Suprapubic skin (tissue), 4 donors: Measurements from ENCODE around the gene GRK2. TPM values are rescaled to one million over a fixed set of nuclear protein-coding genes. Genes with fewer than 3 reads are reported as not detected.

Experiments used
- DNase-seq, 2 donors: peaks; one replicate each; pipeline ENCODE4 v3.0.0-alpha.2; 2019; ENCODE audit warnings: low spot score in 2 of 2
- H3K27ac ChIP-seq: fragments of 200-600 bp; sonication (generic); one replicate; pipeline ENCODE4 v1.5.1; 2019
- H3K27me3 ChIP-seq: fragments of 200-600 bp; sonication (generic); one replicate; pipeline ENCODE4 v1.5.1; 2019
- H3K36me3 ChIP-seq: fragments of 200-600 bp; sonication (generic); one replicate; pipeline ENCODE4 v1.5.1; 2019
- H3K4me1 ChIP-seq: fragments of 200-600 bp; sonication (generic); one replicate; pipeline ENCODE4 v1.5.1; 2019
- H3K4me3 ChIP-seq: fragments of 200-600 bp; sonication (generic); one replicate; pipeline ENCODE4 v1.5.1; 2019; ENCODE audit warnings: mild to moderate bottlenecking
- H3K9me3 ChIP-seq: fragments of 200-600 bp; sonication (generic); one replicate; pipeline ENCODE4 v1.5.1; 2019
- EP300 ChIP-seq: sonication (generic); formaldehyde crosslinking; IDR thresholded peaks from one replicate; pipeline ENCODE4 v1.6.1; 2017; ENCODE audit warnings: antibody characterized with exemption
- POLR2A ChIP-seq, 2 donors: fragments of 450-650 bp; IDR thresholded peaks; one replicate each; pipeline ENCODE4 v1.6.1; 2017; ENCODE audit warnings: antibody characterized with exemption in 2 of 2, mild to moderate bottlenecking in 2 of 2, moderate library complexity in 2 of 2
- POLR2AphosphoS5 ChIP-seq, 3 donors: sonication (generic); formaldehyde crosslinking; IDR thresholded peaks; one replicate each; pipeline ENCODE4 v1.6.1; 2017; ENCODE audit warnings: antibody characterized with exemption in 3 of 3
- WGBS: methylation state at CpG from one replicate; pipeline ENCODE4 v1.1.5; 2018; 5-methylcytosine and 5-hydroxymethylcytosine counted together
- total RNA-seq, 4 donors: library from RNA; depleted of rRNA; stranded (reverse); fragments of >200 nt; gene quantifications; one replicate each; pipeline ENCODE4 v1.1.0, GENCODE V29; 2016
- TF ChIP-seq, protein P1 (sequence below), 2 donors: fragments of 200-600 bp in 1 of 2; fragments of 450-650 bp in 1 of 2; sonication (generic) in 1 of 2; IDR thresholded peaks; one replicate each; pipeline ENCODE4 v1.5.1; 2016 to 2019; ENCODE audit warnings: antibody characterized with exemption in 2 of 2, mild to moderate bottlenecking in 1 of 2, moderate library complexity in 1 of 2

GRK2 gene
- total RNA-seq, 4 donors from 2014 or later: 84.3 to 157 (median 105) TPM

DNA sequence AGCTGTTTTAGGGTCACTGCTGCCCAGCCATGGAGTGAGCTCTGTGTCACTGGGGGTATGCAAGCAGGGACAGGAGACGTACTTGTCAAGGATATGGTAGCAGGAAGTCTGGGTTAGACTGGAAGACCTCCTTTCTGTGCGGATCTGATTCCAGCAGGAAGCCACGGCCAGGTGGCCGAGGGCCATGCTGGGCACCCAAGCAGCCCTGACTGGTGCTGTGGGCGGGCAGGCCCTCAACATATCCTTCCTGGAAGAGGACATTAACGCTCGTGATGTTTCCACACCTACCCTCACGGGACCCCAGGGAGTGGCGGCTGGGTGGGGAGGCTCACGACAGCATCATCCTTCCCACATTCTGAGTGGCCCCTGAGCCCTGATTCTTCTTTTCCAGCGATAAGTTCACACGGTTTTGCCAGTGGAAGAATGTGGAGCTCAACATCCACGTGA lies 14.1 kb downstream of the GRK2 start:
- 81% methylated on average over 10 of the region's 13 CpGs for WGBS
- Histone ChIP-seq H3K4me3 (no peak overlapping the region), H3K27ac (peak overlapping the region; percentile 17), H3K27me3 (no peaks in the 10 kb centered on the region), H3K36me3 (peaks cover 67% of the 10 kb centered on the region), H3K4me1 (peaks cover 42% of the 10 kb centered on the region), H3K9me3 (no peaks in the 10 kb centered on the region)
- DNase-seq: peak in 1 of 2 donors; percentile 47
- TF ChIP-seq POLR2A (IDR thresholded peaks at IDR 0.05) (no peak), POLR2AphosphoS5 (IDR thresholded peaks at IDR 0.05) (no peak), EP300 (no peak)
- TF ChIP-seq, protein P1, sequence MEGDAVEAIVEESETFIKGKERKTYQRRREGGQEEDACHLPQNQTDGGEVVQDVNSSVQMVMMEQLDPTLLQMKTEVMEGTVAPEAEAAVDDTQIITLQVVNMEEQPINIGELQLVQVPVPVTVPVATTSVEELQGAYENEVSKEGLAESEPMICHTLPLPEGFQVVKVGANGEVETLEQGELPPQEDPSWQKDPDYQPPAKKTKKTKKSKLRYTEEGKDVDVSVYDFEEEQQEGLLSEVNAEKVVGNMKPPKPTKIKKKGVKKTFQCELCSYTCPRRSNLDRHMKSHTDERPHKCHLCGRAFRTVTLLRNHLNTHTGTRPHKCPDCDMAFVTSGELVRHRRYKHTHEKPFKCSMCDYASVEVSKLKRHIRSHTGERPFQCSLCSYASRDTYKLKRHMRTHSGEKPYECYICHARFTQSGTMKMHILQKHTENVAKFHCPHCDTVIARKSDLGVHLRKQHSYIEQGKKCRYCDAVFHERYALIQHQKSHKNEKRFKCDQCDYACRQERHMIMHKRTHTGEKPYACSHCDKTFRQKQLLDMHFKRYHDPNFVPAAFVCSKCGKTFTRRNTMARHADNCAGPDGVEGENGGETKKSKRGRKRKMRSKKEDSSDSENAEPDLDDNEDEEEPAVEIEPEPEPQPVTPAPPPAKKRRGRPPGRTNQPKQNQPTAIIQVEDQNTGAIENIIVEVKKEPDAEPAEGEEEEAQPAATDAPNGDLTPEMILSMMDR (IDR thresholded peaks at IDR 0.05): no peak

GRCh38 chr11:67280788-67281551 lies 14.7 kb downstream of the GRK2 start:
- WGBS: 96% methylated on average over 12 of the region's 31 CpGs

GRCh38 chr11:67281552-67282150 lies 15.4 kb downstream of the GRK2 start:
- H3K27me3 ChIP-seq: no peaks in the 10 kb centered on the region
- H3K4me1 ChIP-seq: peaks cover 36% of the 10 kb centered on the region
- no peak overlapping the region for H3K4me3 ChIP-seq
- no peak overlapping the region for H3K27ac ChIP-seq
- TF ChIP-seq POLR2A (IDR thresholded peaks at IDR 0.05) (no peak), POLR2AphosphoS5 (IDR thresholded peaks at IDR 0.05) (no peak), EP300 (no peak)
- TF ChIP-seq, protein P1 (IDR thresholded peaks at IDR 0.05): no peak
- H3K9me3 ChIP-seq: no peaks in the 10 kb centered on the region
- 92% methylated on average over 5 of the region's 27 CpGs for WGBS
- DNase-seq: peak in 1 of 2 donors; percentile 59
- H3K36me3 ChIP-seq: peaks cover 78% of the 10 kb centered on the region

More at GRCh38 chr11:67280788-67281551, 14.7 kb downstream of the GRK2 start:
- H3K27me3 ChIP-seq: no peaks in the 10 kb centered on the region
- no peaks in the 10 kb centered on the region for H3K9me3 ChIP-seq
- H3K4me1 ChIP-seq: peaks cover 36% of the 10 kb centered on the region
- peak in 1 of 2 donors; percentile 62 for DNase-seq
- peaks cover 73% of the 10 kb centered on the region for H3K36me3 ChIP-seq
- no peak overlapping the region for H3K4me3 ChIP-seq
- TF ChIP-seq EP300: no peak
- TF ChIP-seq POLR2AphosphoS5 (IDR thresholded peaks at IDR 0.05): no peak
- no peak for TF ChIP-seq POLR2A (IDR thresholded peaks at IDR 0.05)
- TF ChIP-seq, protein P1 (IDR thresholded peaks at IDR 0.05): no peak
- peak overlapping the region; percentile 17 for H3K27ac ChIP-seq

DNA sequence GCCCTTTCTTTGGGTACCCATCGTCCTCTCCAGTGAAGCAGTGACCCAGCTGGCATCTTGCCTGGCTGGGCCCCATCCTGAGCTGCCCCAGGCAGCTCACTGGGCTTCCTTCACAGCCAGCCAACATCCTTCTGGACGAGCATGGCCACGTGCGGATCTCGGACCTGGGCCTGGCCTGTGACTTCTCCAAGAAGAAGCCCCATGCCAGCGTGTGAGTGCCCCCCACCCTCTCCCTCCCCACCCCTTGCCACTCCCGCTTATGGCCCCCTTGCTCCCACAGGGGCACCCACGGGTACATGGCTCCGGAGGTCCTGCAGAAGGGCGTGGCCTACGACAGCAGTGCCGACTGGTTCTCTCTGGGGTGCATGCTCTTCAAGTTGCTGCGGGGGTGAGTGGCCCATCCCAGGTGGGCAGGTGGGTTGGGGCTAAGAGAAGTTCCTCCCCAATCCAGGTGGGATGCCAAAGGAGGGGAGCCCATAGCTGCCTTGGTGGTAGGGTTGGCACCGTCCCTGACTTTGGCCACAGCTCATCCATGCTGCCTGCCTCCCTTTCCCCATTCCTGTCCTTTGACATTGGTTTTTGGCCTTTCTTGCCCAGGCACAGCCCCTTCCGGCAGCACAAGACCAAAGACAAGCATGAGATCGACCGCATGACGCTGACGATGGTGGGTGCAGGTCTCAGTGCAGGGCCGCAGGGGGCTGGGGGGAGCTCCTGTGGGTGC lies 16.0 kb downstream of the GRK2 start:
- 90% methylated on average over 13 of the region's 20 CpGs for WGBS

More for the DNA sequence above, 16.0 kb downstream of the GRK2 start:
- no peak overlapping the region for H3K4me3 ChIP-seq
- no peaks in the 10 kb centered on the region for H3K27me3 ChIP-seq
- H3K36me3 ChIP-seq: peaks cover 78% of the 10 kb centered on the region
- no peak for TF ChIP-seq POLR2A (IDR thresholded peaks at IDR 0.05)
- TF ChIP-seq, protein P1 (IDR thresholded peaks at IDR 0.05): no peak
- TF ChIP-seq EP300: no peak
- no peak for TF ChIP-seq POLR2AphosphoS5 (IDR thresholded peaks at IDR 0.05)
- H3K4me1 ChIP-seq: peaks cover 36% of the 10 kb centered on the region
- H3K9me3 ChIP-seq: no peaks in the 10 kb centered on the region
- DNase-seq: peak in 1 of 2 donors; percentile 60
- H3K27ac ChIP-seq: no peak overlapping the region
